AG10803 (cell line): ENCODE measurements around the gene CD300A.

Experiments used
- DNase-seq: peaks from one replicate; pipeline ENCODE4 v3.0.0; 2010; ENCODE audit warnings: low read depth
- H3K4me3 ChIP-seq: 2 replicates; pipeline ENCODE4 v1.5.1; 2011; ENCODE audit warnings: mild to moderate bottlenecking, low read length, control low read depth
- TF ChIP-seq, protein P1 (sequence below): conservative IDR thresholded peaks from 2 replicates; pipeline ENCODE4 v1.5.1; 2011; ENCODE audit warnings: mild to moderate bottlenecking, low read length, control low read depth, inconsistent platforms

CD300A gene

DNA sequence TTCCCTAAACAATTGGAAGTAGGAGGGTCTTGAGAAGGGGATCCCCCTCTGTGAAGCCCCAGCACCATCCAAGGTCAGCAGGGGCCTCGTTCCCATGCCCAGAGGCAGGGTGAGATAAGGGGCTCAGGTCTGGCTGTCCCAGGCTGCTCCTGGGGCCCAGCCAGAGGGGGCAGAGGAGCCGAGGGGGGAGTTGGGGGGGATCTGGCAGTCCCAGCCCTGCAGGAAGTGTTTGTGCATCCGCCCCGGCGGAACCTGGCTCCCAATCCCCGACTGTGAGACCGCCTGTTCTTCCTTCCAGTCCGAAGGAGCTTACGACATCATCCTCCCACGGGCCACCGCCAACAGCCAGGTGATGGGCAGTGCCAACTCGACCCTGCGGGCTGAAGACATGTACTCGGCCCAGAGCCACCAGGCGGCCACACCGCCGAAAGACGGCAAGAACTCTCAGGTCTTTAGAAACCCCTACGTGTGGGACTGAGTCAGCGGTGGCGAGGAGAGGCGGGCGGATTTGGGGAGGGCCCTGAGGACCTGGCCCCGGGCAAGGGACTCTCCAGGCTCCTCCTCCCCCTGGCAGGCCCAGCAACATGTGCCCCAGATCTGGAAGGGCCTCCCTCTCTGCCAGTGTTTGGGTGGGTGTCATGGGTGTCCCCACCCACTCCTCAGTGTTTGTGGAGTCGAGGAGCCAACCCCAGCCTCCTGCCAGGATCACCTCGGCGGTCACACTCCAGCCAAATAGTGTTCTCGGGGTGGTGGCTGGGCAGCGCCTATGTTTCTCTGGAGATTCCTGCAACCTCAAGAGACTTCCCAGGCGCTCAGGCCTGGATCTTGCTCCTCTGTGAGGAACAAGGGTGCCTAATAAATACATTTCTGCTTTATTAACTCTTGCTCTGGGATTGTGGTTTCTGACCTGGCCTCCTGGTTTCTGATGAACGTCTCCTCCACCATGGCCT lies 19.6 kb upstream of the CD300A start:
- TF ChIP-seq, protein P1, sequence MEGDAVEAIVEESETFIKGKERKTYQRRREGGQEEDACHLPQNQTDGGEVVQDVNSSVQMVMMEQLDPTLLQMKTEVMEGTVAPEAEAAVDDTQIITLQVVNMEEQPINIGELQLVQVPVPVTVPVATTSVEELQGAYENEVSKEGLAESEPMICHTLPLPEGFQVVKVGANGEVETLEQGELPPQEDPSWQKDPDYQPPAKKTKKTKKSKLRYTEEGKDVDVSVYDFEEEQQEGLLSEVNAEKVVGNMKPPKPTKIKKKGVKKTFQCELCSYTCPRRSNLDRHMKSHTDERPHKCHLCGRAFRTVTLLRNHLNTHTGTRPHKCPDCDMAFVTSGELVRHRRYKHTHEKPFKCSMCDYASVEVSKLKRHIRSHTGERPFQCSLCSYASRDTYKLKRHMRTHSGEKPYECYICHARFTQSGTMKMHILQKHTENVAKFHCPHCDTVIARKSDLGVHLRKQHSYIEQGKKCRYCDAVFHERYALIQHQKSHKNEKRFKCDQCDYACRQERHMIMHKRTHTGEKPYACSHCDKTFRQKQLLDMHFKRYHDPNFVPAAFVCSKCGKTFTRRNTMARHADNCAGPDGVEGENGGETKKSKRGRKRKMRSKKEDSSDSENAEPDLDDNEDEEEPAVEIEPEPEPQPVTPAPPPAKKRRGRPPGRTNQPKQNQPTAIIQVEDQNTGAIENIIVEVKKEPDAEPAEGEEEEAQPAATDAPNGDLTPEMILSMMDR, result no peak
- no peak overlapping the region for H3K4me3 ChIP-seq
- no peak for DNase-seq

DNA sequence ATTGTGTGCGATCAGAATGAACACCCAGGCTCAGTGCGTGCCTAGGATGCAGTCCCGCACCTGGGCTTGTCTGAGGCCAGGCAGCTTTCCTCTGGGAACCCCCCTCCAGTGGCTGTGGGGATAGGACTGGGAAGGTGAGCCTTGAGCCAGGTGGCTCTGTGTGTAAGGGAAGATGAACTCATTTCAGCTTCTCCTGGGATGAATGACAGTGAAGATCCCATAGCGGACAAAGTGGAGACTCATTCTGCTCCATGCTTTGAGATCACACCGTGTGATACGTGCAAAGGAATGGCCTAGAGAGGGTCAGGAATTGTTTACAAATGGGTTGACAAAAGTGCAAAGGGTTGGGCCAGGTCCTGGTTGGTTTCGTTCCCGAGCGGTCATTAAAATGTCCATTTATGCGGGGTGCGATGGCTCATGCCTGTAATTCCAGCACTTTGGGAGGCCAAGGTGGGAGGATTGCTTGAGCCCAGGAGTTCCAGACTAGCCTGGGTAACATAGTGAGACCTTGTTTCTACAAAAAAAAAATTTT lies 18.7 kb upstream of the CD300A start:
- DNase-seq, result no peak
- TF ChIP-seq, protein P1, result no peak
- no peak overlapping the region for H3K4me3 ChIP-seq

DNA sequence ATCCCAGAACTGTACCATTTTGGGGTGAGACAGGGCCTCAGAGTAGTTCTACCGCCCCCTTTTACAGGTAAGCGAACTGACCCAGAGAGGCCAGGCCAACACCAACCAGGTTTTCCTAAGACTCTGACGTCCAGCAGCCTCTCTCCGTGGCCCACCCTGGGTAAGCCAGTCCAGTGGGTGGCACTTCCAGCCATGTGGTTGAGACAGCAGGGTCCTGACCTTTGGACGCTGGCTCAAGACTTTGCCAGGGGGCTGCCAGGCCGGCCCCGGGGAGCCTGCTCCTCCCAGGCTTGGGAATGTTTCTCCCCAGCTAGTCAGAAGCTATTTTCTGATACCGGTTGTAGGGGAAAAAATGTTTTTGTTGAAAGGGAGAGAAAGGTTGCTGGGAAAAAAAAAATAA lies 17.7 kb upstream of the CD300A start:
- no peak overlapping the region for H3K4me3 ChIP-seq
- no peak for DNase-seq
- TF ChIP-seq, protein P1, result no peak

DNA sequence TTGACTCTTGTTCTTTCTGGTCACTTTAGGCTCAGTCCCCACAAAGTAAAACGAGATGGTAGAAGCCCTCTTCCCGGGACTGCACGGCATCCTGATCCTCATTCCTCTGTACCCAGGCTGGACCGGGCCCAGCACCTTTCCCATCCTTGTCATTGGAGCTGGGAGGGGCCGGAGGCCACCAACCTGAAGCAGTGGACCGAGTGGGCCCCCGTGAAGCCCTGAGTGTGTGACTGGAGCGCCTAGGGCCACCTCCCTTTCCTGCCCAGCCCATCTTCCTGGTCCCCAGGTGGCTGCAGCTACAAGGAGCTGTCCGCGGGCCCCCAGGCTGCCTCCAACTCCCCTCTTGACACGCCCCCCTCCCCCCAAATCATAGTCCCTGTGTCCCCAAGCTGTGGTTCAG lies 17.1 kb upstream of the CD300A start:
- H3K4me3 ChIP-seq, result no peak overlapping the region
- DNase-seq, result no peak
- TF ChIP-seq, protein P1, result no peak

DNA sequence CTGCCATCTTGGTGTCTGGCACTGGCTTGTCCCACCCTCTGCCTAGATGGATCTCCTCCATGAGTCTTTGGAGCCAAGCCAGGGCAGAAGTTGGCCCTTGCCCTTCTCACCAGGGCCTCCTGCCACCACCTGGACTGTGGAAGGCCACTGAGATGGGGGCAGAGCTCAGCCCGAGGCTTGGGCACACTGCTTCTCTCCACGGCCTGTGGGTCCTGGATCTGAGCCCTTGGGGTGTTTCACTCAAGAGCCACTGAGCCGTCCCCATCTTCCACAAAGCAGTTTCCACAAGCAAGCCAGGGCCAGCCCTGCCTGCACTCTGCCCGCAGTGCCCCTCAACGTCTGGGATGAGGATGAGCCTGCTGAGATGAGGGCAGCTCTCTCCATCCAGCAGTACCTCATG lies 16.7 kb upstream of the CD300A start:
- no peak for DNase-seq
- no peak overlapping the region for H3K4me3 ChIP-seq
- TF ChIP-seq, protein P1, result no peak

DNA sequence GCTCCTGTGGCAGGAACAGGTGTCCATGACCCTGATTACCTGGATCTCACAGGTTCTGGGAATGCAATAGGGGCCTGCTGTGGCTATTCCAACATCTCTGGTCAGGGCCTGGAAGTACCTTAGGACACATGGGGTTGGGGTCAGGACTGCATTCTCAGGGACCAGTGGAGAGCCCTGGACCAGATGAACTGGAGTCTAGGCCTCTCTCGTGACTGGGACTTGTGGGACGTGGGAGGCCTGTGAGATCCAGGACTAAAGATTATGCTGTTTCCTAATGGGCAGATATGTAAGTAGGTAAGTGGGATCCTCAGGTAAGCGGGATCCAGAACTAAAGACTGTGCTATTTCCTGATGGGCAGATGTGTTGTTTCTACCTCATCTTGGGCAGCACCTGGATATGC lies 16.2 kb upstream of the CD300A start:
- no peak for DNase-seq
- TF ChIP-seq, protein P1, result no peak
- no peak overlapping the region for H3K4me3 ChIP-seq

DNA sequence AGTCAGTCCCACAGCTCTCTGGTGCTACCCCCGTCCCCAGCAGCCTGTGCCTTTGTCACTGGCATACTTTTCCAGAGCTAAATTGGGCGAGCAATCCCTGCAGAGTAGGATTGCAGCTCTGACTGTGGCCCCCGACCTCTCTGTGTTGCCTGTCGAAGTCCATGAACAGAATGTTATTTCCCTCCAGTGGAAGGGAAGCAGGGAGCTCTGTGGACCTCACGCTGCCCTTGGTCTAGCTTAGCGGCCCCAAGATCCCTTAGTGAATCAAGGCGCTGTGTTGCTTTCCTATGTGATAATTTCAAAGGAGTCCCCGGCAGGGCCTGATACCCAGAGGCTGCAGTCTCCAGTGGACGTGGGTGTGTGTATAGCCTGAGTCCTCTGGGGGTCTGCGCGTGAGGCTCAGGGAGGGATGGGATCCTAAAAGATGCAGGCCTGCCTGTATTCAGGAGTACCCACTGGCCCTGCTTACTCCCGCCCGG lies 15.5 kb upstream of the CD300A start:
- TF ChIP-seq, protein P1, result no peak
- H3K4me3 ChIP-seq, result no peak overlapping the region

More for the DNA sequence above, 15.5 kb upstream of the CD300A start:
- DNase-seq, result no peak
